GM23338 (cell line): ENCODE results near the gene NCOA1.

Experiments
- CREB1 ChIP-seq: fragments of 250-450 bp; sonication (Bioruptor Pico); IDR thresholded peaks from 2 replicates; pipeline ENCODE4 v1.5.0; 2020; ENCODE audit warnings: low read depth, mild to moderate bottlenecking, moderate library complexity
- CTCF ChIP-seq, 2 experiments: fragments of 200-600 bp in 1 of 2; sonication (generic) in 1 of 2; conservative IDR thresholded peaks; 2 replicates each; pipeline versions ENCODE4 v1.5.1 to v1.6.1; 2016 to 2017; ENCODE audit warnings: antibody characterized with exemption in 2 of 2, low read depth in 2 of 2, mild to moderate bottlenecking in 2 of 2, moderate library complexity in 1 of 2
- EZH2 ChIP-seq: fragments of 200-600 bp; sonication (generic); IDR thresholded peaks from one replicate; pipeline ENCODE4 v1.8.0; 2017; ENCODE audit warnings: antibody characterized with exemption, mild to moderate bottlenecking, low read depth; ENCODE audit not compliant: unreplicated experiment
- JUNB ChIP-seq: IDR thresholded peaks from one replicate; pipeline ENCODE4 v1.6.1; 2016; ENCODE audit warnings: antibody characterized with exemption; ENCODE audit not compliant: unreplicated experiment
- POLR2AphosphoS5 ChIP-seq: IDR thresholded peaks from 2 replicates; pipeline ENCODE4 v1.6.1; 2016; ENCODE audit warnings: antibody characterized with exemption, low read depth
- REST ChIP-seq: IDR thresholded peaks from one replicate; pipeline ENCODE4 v1.6.1; 2018; ENCODE audit warnings: antibody characterized with exemption; ENCODE audit not compliant: unreplicated experiment

GRCh38 chr2:24816884-24817283, 325.8 kb downstream of the NCOA1 start:
- TF ChIP-seq CTCF (conservative IDR thresholded peaks at IDR 0.05; ENCODE audit: low read depth in 2 of 2) = no peak
- TF ChIP-seq POLR2AphosphoS5 = no peak
- no peak for TF ChIP-seq EZH2
- no peak for TF ChIP-seq CREB1 (CRISPR knock-in tag)
- TF ChIP-seq REST = no peak
- no peak for TF ChIP-seq JUNB
